GM12878 (cell line): ENCODE results near the gene SMC1B. TPM values are rescaled to one million over a fixed set of nuclear protein-coding genes. Genes with fewer than 3 reads are reported as not detected.

ENCODE experiments used
- ATAC-seq: fragments of 200-7000 bp; cut with Tn5 transposase; 3 replicates; pipeline ENCODE4 v1.9.1; 2020; ENCODE audit warnings: mild to moderate bottlenecking, moderate library complexity
- BruUV-seq: library from RNA; stranded (reverse); fragments of 400-500 nt; replicated peaks from 2 replicates; lab custom pipeline; 2021; lab: Mats Ljungman, UMichigan
- CTCF ChIA-PET: fragments of 300-600 bp; sonication (Branson Sonifier 250); formaldehyde crosslinking; extraction: SDS; loops from one replicate; lab custom pipeline; 2021; ENCODE audit warnings: inconsistent platforms; lab: Yijun Ruan, JAX
- POLR2A ChIA-PET: fragments of 350-600 bp; formaldehyde crosslinking; extraction: SDS; loops from one replicate; lab custom pipeline; 2021; ENCODE audit warnings: inconsistent platforms; lab: Charles Lee
- RAD21 ChIA-PET: fragments of 300-600 bp; sonication (Branson Sonifier 250); formaldehyde crosslinking; loops from one replicate; lab custom pipeline; 2023; ENCODE audit warnings: antibody characterized with exemption; ENCODE audit not compliant: unreplicated experiment; lab: Charles Lee
- SMC1A ChIA-PET: fragments of 300-600 bp; sonication (Branson Sonifier 250); formaldehyde crosslinking; loops from one replicate; lab custom pipeline; 2023; ENCODE audit not compliant: unreplicated experiment, uncharacterized antibody; lab: Charles Lee
- DNase-seq: peaks from one replicate; pipeline ENCODE4 v3.0.0-alpha.2; 2011; ENCODE audit warnings: low read depth, low spot score
- FAIRE-seq: peaks from 3 replicates; lab custom pipeline; 2011; peaks lifted over from hg19 to GRCh38; lab: Jason Lieb, UNC
- H2AFZ ChIP-seq: 2 replicates; pipeline ENCODE4 v1.6.0; 2011; ENCODE audit warnings: low read depth, low read length, control low read depth; ENCODE audit not compliant: control insufficient read depth
- H3K27ac ChIP-seq: 2 replicates; pipeline ENCODE4 v1.5.1; 2011; ENCODE audit warnings: control low read depth; ENCODE audit not compliant: control insufficient read depth, insufficient read depth
- H3K27me3 ChIP-seq, 2 experiments: replicated peaks in 1 of 2; 2 replicates each; pipeline versions ENCODE4 v1.6.0 to v1.6.1; 2011; ENCODE audit warnings: low read length in 1 of 2; ENCODE audit not compliant: control insufficient read depth in 2 of 2, insufficient read depth in 2 of 2
- H3K36me3 ChIP-seq, 2 experiments: 2 replicates each; pipeline ENCODE4 v1.5.1; 2011; ENCODE audit warnings: low read length in 1 of 2; ENCODE audit not compliant: control insufficient read depth in 2 of 2, insufficient read depth in 2 of 2
- H3K4me1 ChIP-seq: 2 replicates; pipeline ENCODE4 v1.6.1; 2011; ENCODE audit warnings: mild to moderate bottlenecking, low read length, moderate library complexity, mixed read lengths; ENCODE audit not compliant: control insufficient read depth, insufficient read depth
- H3K4me2 ChIP-seq: 2 replicates; pipeline ENCODE4 v1.6.0; 2011; ENCODE audit warnings: control low read depth; ENCODE audit not compliant: control insufficient read depth, insufficient read depth
- H3K4me3 ChIP-seq: fragments of 200-600 bp; sonication (generic); 2 replicates; pipeline ENCODE4 v1.5.1; 2016
- H3K79me2 ChIP-seq: 2 replicates; pipeline ENCODE4 v1.6.0; 2011; ENCODE audit warnings: low read length; ENCODE audit not compliant: control insufficient read depth, insufficient read depth
- H3K9ac ChIP-seq: 2 replicates; pipeline ENCODE4 v1.8.0; 2011; ENCODE audit warnings: low read length, control low read depth, mixed read lengths; ENCODE audit not compliant: control insufficient read depth, insufficient read depth
- H3K9me3 ChIP-seq: replicated peaks from 3 replicates; pipeline ENCODE4 v1.5.1; 2011; ENCODE audit warnings: mild to moderate bottlenecking, low read length; ENCODE audit not compliant: control insufficient read depth, insufficient read depth
- H4K20me1 ChIP-seq: 2 replicates; pipeline ENCODE4 v1.6.0; 2011; ENCODE audit not compliant: control insufficient read depth, insufficient read depth
- BRCA1 ChIP-seq: IDR thresholded peaks from 2 replicates; pipeline ENCODE4 v1.6.1; 2011; ENCODE audit warnings: low read depth, low read length, improper control_type of control experiment
- CHD4 ChIP-seq: fragments of 200-600 bp; sonication (generic); IDR thresholded peaks from 2 replicates; pipeline ENCODE4 v1.6.1; 2016; ENCODE audit warnings: mild to moderate bottlenecking
- FOXM1 ChIP-seq: IDR thresholded peaks from 2 replicates; pipeline ENCODE4 v1.6.1; 2012; ENCODE audit warnings: low read depth, mild to moderate bottlenecking, inconsistent platforms, low read length, moderate library complexity
- HSF1 ChIP-seq: fragments of 150-350 bp; IDR thresholded peaks from 2 replicates; pipeline ENCODE4 v1.6.1; 2014; ENCODE audit warnings: mild to moderate bottlenecking, low read depth, low read length
- MTA3 ChIP-seq: IDR thresholded peaks from 2 replicates; pipeline ENCODE4 v1.6.1; 2012; ENCODE audit warnings: low read length, inconsistent platforms, borderline replicate concordance
- POLR2AphosphoS2 ChIP-seq: IDR thresholded peaks from 2 replicates; pipeline ENCODE4 v1.6.1; 2011; ENCODE audit warnings: low read depth, mild to moderate bottlenecking, low read length, improper control_type of control experiment, moderate library complexity
- RB1 ChIP-seq: fragments of 450-650 bp; formaldehyde crosslinking; IDR thresholded peaks from 2 replicates; pipeline ENCODE4 v1.6.1; 2017; ENCODE audit warnings: mild to moderate bottlenecking, borderline replicate concordance
- SREBF2 ChIP-seq: IDR thresholded peaks from 2 replicates; pipeline ENCODE4 v1.6.1; 2012; ENCODE audit warnings: mild to moderate bottlenecking, low read length
- TCF12 ChIP-seq: IDR thresholded peaks from 2 replicates; pipeline ENCODE4 v1.6.1; 2011; ENCODE audit warnings: low read depth, mild to moderate bottlenecking, low read length
- WRNIP1 ChIP-seq: IDR thresholded peaks from 2 replicates; pipeline ENCODE4 v1.6.1; 2011; ENCODE audit warnings: low read depth, low read length, improper control_type of control experiment, borderline replicate concordance
- ZBTB11 ChIP-seq: fragments of 450-650 bp; formaldehyde crosslinking; IDR thresholded peaks from 2 replicates; pipeline ENCODE4 v1.5.0; 2022; ENCODE audit warnings: mild to moderate bottlenecking, missing genetic modification characterization
- ZNF274 ChIP-seq: IDR thresholded peaks from one replicate; pipeline ENCODE4 v1.8.0; 2011; ENCODE audit not compliant: insufficient read length, insufficient read depth
- ZNF622 ChIP-seq: fragments of 450-650 bp; IDR thresholded peaks from 2 replicates; pipeline ENCODE4 v1.6.1; 2017; ENCODE audit warnings: mild to moderate bottlenecking, inconsistent platforms
- WGBS: methylation state at CpG from one replicate; pipeline ENCODE4 v1.1.6; 2016; ENCODE audit warnings: low lambda C conversion rate; ENCODE audit not compliant: insufficient replicate concordance, insufficient coverage; ENCODE audit errors: missing lambda C conversion rate; 5-methylcytosine and 5-hydroxymethylcytosine counted together
- in situ Hi-C: fragments of 300-500 bp; cut with MboI; formaldehyde crosslinking; loops from 9 replicates; pipeline ENCODE4 v1.14.3; 2018; ENCODE audit warnings: mixed read lengths
- intact Hi-C: fragments of 100-400 bp; cut with micrococcal nuclease; formaldehyde crosslinking; loops from one replicate; pipeline ENCODE4 v1.14.2; 2022; ENCODE audit not compliant: unreplicated experiment
- polyA plus RNA-seq, 11 experiments: library from polyadenylated mRNA; depleted of rRNA in 4 of 11; unstranded in 6 of 11; stranded (reverse) in 5 of 11; fragments of >200 nt; fragmentation: Nextera tagmentation in 4 of 11; fragmentation: Illumina TruSeq in 1 of 11; extraction: Ambion mirVana in 4 of 11; extraction: Trizol in 1 of 11; gene quantifications; 1 replicate in 1 of 11; 2 replicates in 10 of 11; pipeline versions ENCODE4 v1.2.1 to v1.2.3, GENCODE V29; 2011 to 2016; ENCODE audit warnings: inconsistent platforms in 2 of 11, missing spikeins in 2 of 11, low read depth in 1 of 11
- total RNA-seq, 4 experiments: library from RNA; depleted of rRNA in 3 of 4; stranded (reverse); fragments of >200 nt in 3 of 4; fragmentation: Illumina TruSeq in 1 of 4; extraction: Trizol in 1 of 4; gene quantifications; 2 replicates each; pipeline versions ENCODE4 v1.2.1 to v1.2.3, GENCODE V29; 2013 to 2021

The SMC1B gene
- total and polyA plus RNA-seq, 10 of the 15 experiments (the other 5 are each of a cell fraction or from before 2014, with no cell fraction given): not detected

GRCh38 chr22:45334068-45334467, 79.3 kb downstream of the SMC1B start:
- H3K4me2 ChIP-seq: no peak overlapping the region
- H3K27ac ChIP-seq: no peak overlapping the region
- H3K27me3 ChIP-seq: no peaks in the 10 kb centered on the region
- ChIA-PET RAD21 (interaction anchor here (0.7 kb wide), 1 partner anchor 169 kb away, joined by 3 read pairs; no protein-coding TSS in a partner anchor), POLR2A (interaction anchor here (0.6 kb wide), 1 partner anchor 127 kb away, joined by 4 read pairs; no protein-coding TSS in a partner anchor), SMC1A (interaction anchor here (1.3 kb wide), 1 partner anchor 62 kb away, joined by 3 read pairs; no protein-coding TSS in a partner anchor), CTCF (interaction anchor here (1.1 kb wide), 1 partner anchor 20 kb away, joined by 3 read pairs; no protein-coding TSS in a partner anchor)
- in situ Hi-C loops (no loop called here), intact Hi-C loops (no loop called here)
- WGBS: 60% methylated on average over 5 of the region's 5 CpGs
- H4K20me1 ChIP-seq: no peaks in the 10 kb centered on the region
- no peaks in the 10 kb centered on the region for H3K9me3 ChIP-seq
- H3K4me3 ChIP-seq: no peak overlapping the region
- H3K9ac ChIP-seq: no peak overlapping the region
- TF ChIP-seq CHD4: no peak
- TF ChIP-seq TCF12: no peak
- TF ChIP-seq POLR2AphosphoS2: no peak
- TF ChIP-seq ZNF622: no peak
- TF ChIP-seq WRNIP1: no peak
- no peak for TF ChIP-seq MTA3
- no peak for TF ChIP-seq FOXM1
- TF ChIP-seq HSF1: no peak
- no peak for TF ChIP-seq ZNF274
- no peak for TF ChIP-seq RB1
- no peak for TF ChIP-seq SREBF2
- no peak for TF ChIP-seq BRCA1
- TF ChIP-seq ZBTB11: no peak
- H2AFZ ChIP-seq: no peak overlapping the region
- no peaks in the 10 kb centered on the region for H3K79me2 ChIP-seq
- H3K36me3 ChIP-seq: peaks cover 11 to 17% of the 10 kb centered on the region in 2 experiments; a peak in 3 of 4 replicates
- FAIRE-seq (no peak), DNase-seq (no peak), ATAC-seq (no peak)
- BruUV-seq: no TSS peak
- H3K4me1 ChIP-seq: no peaks in the 10 kb centered on the region
